H1 (cell line): ENCODE measurements around the gene CCDC88C. TPM values are rescaled to one million over a fixed set of nuclear protein-coding genes. Genes with fewer than 3 reads are reported as not detected.

ENCODE experiments used
- ATF2 ChIP-seq: IDR thresholded peaks from 2 replicates; pipeline ENCODE4 v1.6.1; 2012; ENCODE audit warnings: low read length, inconsistent platforms
- CHD2 ChIP-seq: IDR thresholded peaks from 2 replicates; pipeline ENCODE4 v1.6.1; 2012; ENCODE audit warnings: low read length, improper control_type of control experiment
- CHD7 ChIP-seq: fragments of 300-600 bp; sonication (generic); IDR thresholded peaks from 2 replicates; pipeline ENCODE4 v1.7.1; 2012; ENCODE audit warnings: low read length, moderate library complexity, mild to moderate bottlenecking, inconsistent platforms; ENCODE audit not compliant: insufficient replicate concordance
- NANOG ChIP-seq: IDR thresholded peaks from 2 replicates; pipeline ENCODE4 v1.6.1; 2011; ENCODE audit warnings: low read length, low read depth, mild to moderate bottlenecking, inconsistent platforms; ENCODE audit not compliant: insufficient read depth, poor library complexity, severe bottlenecking
- RFX5 ChIP-seq: IDR thresholded peaks from 2 replicates; pipeline ENCODE4 v1.6.1; 2011; ENCODE audit warnings: low read depth, low read length, improper control_type of control experiment, borderline replicate concordance
- TAF1 ChIP-seq: IDR thresholded peaks from 2 replicates; pipeline ENCODE4 v1.6.1; 2011; ENCODE audit warnings: mild to moderate bottlenecking, low read depth, low read length
- TBP ChIP-seq: IDR thresholded peaks from 2 replicates; pipeline ENCODE4 v1.6.1; 2011; ENCODE audit warnings: low read depth, low read length, improper control_type of control experiment
- ZNF274 ChIP-seq: IDR thresholded peaks from 2 replicates; pipeline ENCODE4 v1.7.0; 2012; ENCODE audit warnings: low read length, borderline replicate concordance; ENCODE audit errors: extremely low read depth
- polyA plus RNA-seq, 7 experiments: library from polyadenylated mRNA; depleted of rRNA in 3 of 7; stranded (reverse) in 5 of 7; unstranded in 2 of 7; fragments of >200 nt in 5 of 7; fragments of 200-250 nt in 2 of 7; gene quantifications; 1 replicate in 5 of 7; 2 replicates in 1 of 7; 4 replicates in 1 of 7; pipeline versions ENCODE4 v1.2.1 to v1.2.3, GENCODE V29; 2011 to 2013; ENCODE audit warnings: missing spikeins in 2 of 7, mixed read lengths in 2 of 7
- total RNA-seq: library from RNA; stranded (reverse); fragmentation: NEBNext Ultra II Directional; extraction: Animal tissue kit (Norgen Biotek cat#: 25700); gene quantifications from 2 replicates; pipeline ENCODE4 v1.2.1, GENCODE V29; 2021

Gene CCDC88C
- total and polyA plus RNA-seq, 2 of the 8 experiments (the other 6 are each of a cell fraction or from before 2014, with no cell fraction given) = 10.3 to 57.7 TPM

- TF ChIP-seq CHD7 (no peak), ATF2 (no peak), TAF1 (no peak), CHD2 (no peak), TBP (no peak), RFX5 (no peak), NANOG (no peak), ZNF274 (no peak)
Measured at GRCh38 chr14:91354979-91355685, 62.5 kb downstream of the CCDC88C start (continued).
